B cell (primary cell): ENCODE measurements around the gene IL3RA. TPM values are rescaled to one million over a fixed set of nuclear protein-coding genes. Genes with fewer than 3 reads are reported as not detected.

Source experiments
- ATAC-seq: fragments of 200-7000 bp; cut with Tn5 transposase; one replicate; pipeline ENCODE4 v1.10.0; 2021; ENCODE audit warnings: low read depth, mild to moderate bottlenecking, moderate number of reproducible peaks, moderate library complexity
- CTCF ChIA-PET: fragments of 350-600 bp; sonication (Branson Sonifier 250); formaldehyde crosslinking; loops from one replicate; lab custom pipeline; 2021; ENCODE audit warnings: antibody characterized with exemption, inconsistent platforms; lab: Charles Lee
- POLR2A ChIA-PET: fragments of 350-600 bp; sonication (Branson Sonifier 250); formaldehyde crosslinking; loops from one replicate; lab custom pipeline; 2021; ENCODE audit warnings: antibody characterized with exemption; lab: Charles Lee
- DNase-seq: peaks from one replicate; pipeline ENCODE4 v3.0.0; 2013
- H2AFZ ChIP-seq: 2 replicates; pipeline ENCODE4 v1.6.1; 2012; ENCODE audit warnings: mild to moderate bottlenecking, low read depth, low read length; ENCODE audit not compliant: insufficient read depth, poor library complexity, severe bottlenecking
- H3K27ac ChIP-seq, 2 donors: 1 replicate in 1 of 2; 2 replicates in 1 of 2; pipeline ENCODE4 v1.5.1; 2012 to 2013; ENCODE audit warnings: low read length in 2 of 2, mild to moderate bottlenecking in 2 of 2, moderate library complexity in 1 of 2
- H3K27me3 ChIP-seq, 4 experiments: fragments of 200-600 bp in 1 of 4; sonication (generic) in 1 of 4; replicated peaks in 1 of 4; 1 replicate in 2 of 4; 2 replicates in 2 of 4; pipeline versions ENCODE4 v1.6.1 to v1.7.0; 2013 to 2016; ENCODE audit warnings: low read length in 3 of 4, mild to moderate bottlenecking in 2 of 4, mixed read lengths in 1 of 4, moderate library complexity in 1 of 4; ENCODE audit not compliant: insufficient read depth in 4 of 4, control insufficient read depth in 3 of 4; ENCODE audit errors: control extremely low read depth in 1 of 4
- H3K36me3 ChIP-seq, 2 experiments: replicated peaks in 1 of 2; 1 replicate in 1 of 2; 2 replicates in 1 of 2; pipeline versions ENCODE4 v1.6.1 to v1.7.1; 2013; ENCODE audit warnings: low read length in 1 of 2; ENCODE audit not compliant: insufficient read depth in 2 of 2, control insufficient read depth in 1 of 2; ENCODE audit errors: control extremely low read depth in 1 of 2, extremely low read depth in 1 of 2
- H3K4me1 ChIP-seq, 2 donors: fragments of 200-600 bp in 1 of 2; sonication (generic) in 1 of 2; 1 replicate in 1 of 2; 2 replicates in 1 of 2; pipeline versions ENCODE4 v1.5.1 to v1.6.1; 2013 to 2017; ENCODE audit warnings: low read length in 2 of 2; ENCODE audit not compliant: control insufficient read depth in 2 of 2, insufficient read depth in 2 of 2
- H3K4me2 ChIP-seq: replicated peaks from 2 replicates; pipeline ENCODE3; 2012; ENCODE audit warnings: mild to moderate bottlenecking, low read depth, low read length; ENCODE audit not compliant: poor library complexity, severe bottlenecking
- H3K4me3 ChIP-seq, 5 experiments: fragments of 200-600 bp in 1 of 5; sonication (generic) in 1 of 5; 1 replicate in 3 of 5; 2 replicates in 2 of 5; pipeline versions ENCODE4 v1.5.1 to v1.7.0; 2011 to 2016; ENCODE audit warnings: low read length in 4 of 5, mild to moderate bottlenecking in 4 of 5, low read depth in 2 of 5, control low read depth in 1 of 5, moderate library complexity in 1 of 5; ENCODE audit not compliant: insufficient read depth in 1 of 5; ENCODE audit errors: control extremely low read depth in 1 of 5, extremely low read depth in 1 of 5
- H3K79me2 ChIP-seq: fragments of 200-600 bp; sonication (generic); one replicate; pipeline ENCODE4 v1.6.0; 2016; ENCODE audit warnings: low read length; ENCODE audit not compliant: control insufficient read depth, insufficient read depth
- H3K9ac ChIP-seq: fragments of 200-600 bp; sonication (generic); 2 replicates; pipeline ENCODE4 v1.6.1; 2017; ENCODE audit warnings: mild to moderate bottlenecking, low read length, moderate library complexity
- H3K9me3 ChIP-seq, 3 donors: one replicate each; pipeline versions ENCODE4 v1.6.1 to v1.7.1; 2013; ENCODE audit warnings: low read length in 2 of 3; ENCODE audit not compliant: control insufficient read depth in 2 of 3, insufficient read depth in 1 of 3; ENCODE audit errors: control extremely low read depth in 1 of 3
- H4K20me1 ChIP-seq: 2 replicates; pipeline ENCODE4 v1.6.0; 2012; ENCODE audit warnings: mild to moderate bottlenecking, low read length; ENCODE audit not compliant: insufficient read depth, control insufficient read depth, poor library complexity, severe bottlenecking
- H3K27ac Mint-ChIP-seq: one replicate; pipeline ENCODE4 v1.8.0; 2021; ENCODE audit warnings: mixed read lengths
- H3K27me3 Mint-ChIP-seq: one replicate; pipeline ENCODE4 v1.8.0; 2021; ENCODE audit warnings: mixed read lengths
- H3K4me1 Mint-ChIP-seq: one replicate; pipeline ENCODE4 v1.8.0; 2021; ENCODE audit warnings: mixed read lengths
- H3K4me3 Mint-ChIP-seq: one replicate; pipeline ENCODE4 v1.8.0; 2021; ENCODE audit warnings: mixed read lengths
- H3K9me3 Mint-ChIP-seq: one replicate; pipeline ENCODE4 v1.8.0; 2022; ENCODE audit warnings: mixed read lengths; ENCODE audit not compliant: insufficient read depth
- EZH2 ChIP-seq: IDR thresholded peaks from 2 replicates; pipeline ENCODE4 v1.6.1; 2012; ENCODE audit warnings: borderline replicate concordance, low read depth, mild to moderate bottlenecking, moderate library complexity, low read length; ENCODE audit not compliant: insufficient read depth, poor library complexity, severe bottlenecking
- WGBS: methylation state at CpG from one replicate; pipeline ENCODE4 v1.1.5; 2013; ENCODE audit warnings: missing lambda C conversion rate; ENCODE audit not compliant: insufficient coverage; 5-methylcytosine and 5-hydroxymethylcytosine counted together
- intact Hi-C: fragments of 100-400 bp; cut with micrococcal nuclease; formaldehyde crosslinking; loops from one replicate; pipeline ENCODE4 v1.10.0; 2022
- polyA plus RNA-seq: library from polyadenylated mRNA; depleted of rRNA; stranded (reverse); fragments of >200 nt; gene quantifications from 2 replicates; pipeline ENCODE4 v1.2.3, GENCODE V29; 2012
- total RNA-seq, 2 donors: library from RNA; stranded (reverse); fragments of 120-200 nt in 1 of 2; gene quantifications; 1 replicate in 1 of 2; 2 replicates in 1 of 2; pipeline versions ENCODE4 v1.2.3 to v1.2.4, GENCODE V29; 2013 to 2022
- TF ChIP-seq, protein P1 (sequence below): fragments of 200-600 bp; IDR thresholded peaks from one replicate; pipeline ENCODE4 v1.8.0; 2022; ENCODE audit warnings: antibody characterized with exemption, mild to moderate bottlenecking

Gene IL3RA
- total and polyA plus RNA-seq, 2 donors (not counting 1 experiment from before 2014, with no cell fraction given) = 1.6 to 31.6 TPM

GRCh38 chrX:1351981-1352714 lies 15.6 kb downstream of the IL3RA start:
- Histone ChIP-seq H2AFZ (no peak overlapping the region), H4K20me1 (no peaks in the 10 kb centered on the region), H3K9ac (no peak overlapping the region), H3K4me3 (no peak overlapping the region), H3K27me3 (no peaks in the 10 kb centered on the region), H3K4me1 (no peaks in the 10 kb centered on the region), H3K9me3 (peaks cover 0 to 8% (median 0%) of the 10 kb centered on the region in 3 donors), H3K27ac (no peak overlapping the region), H3K36me3 (peaks cover 0 to 3% of the 10 kb centered on the region in 2 experiments), H3K4me2 (no peak overlapping the region), H3K79me2 (no peaks in the 10 kb centered on the region)
- POLR2A ChIA-PET = no interaction called here
- DNase-seq (no peak), ATAC-seq (no peak)
- Mint-ChIP-seq H3K4me1 (no peaks in the 10 kb centered on the region), H3K9me3 (no peaks in the 10 kb centered on the region), H3K27me3 (no peaks in the 10 kb centered on the region), H3K4me3 (no peak overlapping the region), H3K27ac (no peak overlapping the region)
- no peak for TF ChIP-seq EZH2
- TF ChIP-seq, protein P1, sequence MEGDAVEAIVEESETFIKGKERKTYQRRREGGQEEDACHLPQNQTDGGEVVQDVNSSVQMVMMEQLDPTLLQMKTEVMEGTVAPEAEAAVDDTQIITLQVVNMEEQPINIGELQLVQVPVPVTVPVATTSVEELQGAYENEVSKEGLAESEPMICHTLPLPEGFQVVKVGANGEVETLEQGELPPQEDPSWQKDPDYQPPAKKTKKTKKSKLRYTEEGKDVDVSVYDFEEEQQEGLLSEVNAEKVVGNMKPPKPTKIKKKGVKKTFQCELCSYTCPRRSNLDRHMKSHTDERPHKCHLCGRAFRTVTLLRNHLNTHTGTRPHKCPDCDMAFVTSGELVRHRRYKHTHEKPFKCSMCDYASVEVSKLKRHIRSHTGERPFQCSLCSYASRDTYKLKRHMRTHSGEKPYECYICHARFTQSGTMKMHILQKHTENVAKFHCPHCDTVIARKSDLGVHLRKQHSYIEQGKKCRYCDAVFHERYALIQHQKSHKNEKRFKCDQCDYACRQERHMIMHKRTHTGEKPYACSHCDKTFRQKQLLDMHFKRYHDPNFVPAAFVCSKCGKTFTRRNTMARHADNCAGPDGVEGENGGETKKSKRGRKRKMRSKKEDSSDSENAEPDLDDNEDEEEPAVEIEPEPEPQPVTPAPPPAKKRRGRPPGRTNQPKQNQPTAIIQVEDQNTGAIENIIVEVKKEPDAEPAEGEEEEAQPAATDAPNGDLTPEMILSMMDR = no peak
- WGBS = 95% methylated on average over 48 of the region's 49 CpGs
- intact Hi-C loops = no loop called here
- CTCF ChIA-PET = no interaction called here
